T-helper 17 cell (primary cell): Measurements from ENCODE around the gene ZNF827. TPM values are rescaled to one million over a fixed set of nuclear protein-coding genes. Genes with fewer than 3 reads are reported as not detected.
A peak's percentile ranks its signal among the peaks of the same experiment; 100 is the strongest.
"Not testable (repeated sequence)": the region's sequence is repeated elsewhere in the genome, so short reads cannot be mapped to it uniquely, and the experiment has no call there.

ENCODE experiments used
- ATAC-seq: fragments of 150-1000 bp; cut with Tn5 transposase; 2 replicates; pipeline ENCODE4 v1.10.0; 2021; ENCODE audit warnings: mild to moderate bottlenecking, moderate library complexity
- DNase-seq, 3 donors: peaks; one replicate each; pipeline versions ENCODE4 v3.0.0 to v3.0.0-alpha.2; 2020 to 2021
- H3K9me3 ChIP-seq: one replicate; pipeline ENCODE4 v1.7.0; 2013; ENCODE audit warnings: low read length, mild to moderate bottlenecking; ENCODE audit not compliant: control insufficient read depth, poor library complexity, severe bottlenecking
- H3K27ac Mint-ChIP-seq: one replicate; pipeline ENCODE4 v1.8.0; 2022; ENCODE audit warnings: mild to moderate bottlenecking, moderate library complexity, mixed read lengths
- H3K27me3 Mint-ChIP-seq: one replicate; pipeline ENCODE4 v1.8.0; 2022; ENCODE audit warnings: mixed read lengths
- H3K36me3 Mint-ChIP-seq: one replicate; pipeline ENCODE4 v1.8.0; 2022; ENCODE audit warnings: low read depth, mixed read lengths
- H3K4me1 Mint-ChIP-seq: one replicate; pipeline ENCODE4 v1.8.0; 2022; ENCODE audit warnings: mild to moderate bottlenecking, mixed read lengths
- H3K4me3 Mint-ChIP-seq: one replicate; pipeline ENCODE4 v1.8.0; 2022; ENCODE audit warnings: mild to moderate bottlenecking, moderate library complexity, mixed read lengths
- total RNA-seq, 4 donors: library from RNA in 2 of 4; stranded (reverse) in 2 of 4; gene quantifications; one replicate each; pipeline ENCODE4 v1.2.3 and lab custom pipeline; 2022 to 2026

ZNF827 gene
- total RNA-seq, 2 donors from 2014 or later = 14.9 to 16.3 TPM

- Mint-ChIP-seq H3K27me3 (no peaks in the 10 kb centered on the region), H3K4me1 (peaks cover 17% of the 10 kb centered on the region), H3K4me3 (no peak overlapping the region), H3K27ac (no peak overlapping the region), H3K36me3 (peaks cover 10% of the 10 kb centered on the region)
- ATAC-seq = peak; percentile 77
- no peaks in the 10 kb centered on the region for H3K9me3 ChIP-seq
- no peak for DNase-seq
Measured at GRCh38 chr4:145840162-145840768, 98.4 kb downstream of the ZNF827 start.

DNA sequence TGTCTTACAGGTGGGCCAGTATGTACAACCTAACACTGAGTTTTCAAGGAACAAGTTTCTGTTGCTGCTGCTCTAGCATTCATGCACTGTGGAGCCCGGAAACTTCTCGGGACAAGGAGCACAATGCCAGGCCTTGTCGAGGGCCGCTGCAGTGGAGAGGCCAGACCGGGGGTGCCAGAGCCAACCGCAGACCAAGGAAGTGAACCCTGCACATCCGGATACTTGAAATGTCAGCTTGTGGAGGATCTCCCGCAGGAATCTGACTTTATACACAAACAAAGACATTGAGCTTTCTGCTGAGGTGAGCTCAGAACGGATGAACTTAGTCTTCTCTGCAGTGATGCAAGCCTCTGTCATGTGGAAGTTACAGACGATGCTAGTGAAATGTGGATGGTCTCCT is 99.5 kb downstream of the ZNF827 start:
- H3K4me1 Mint-ChIP-seq = peaks cover 13% of the 10 kb centered on the region
- H3K36me3 Mint-ChIP-seq = peaks cover 10% of the 10 kb centered on the region
- ATAC-seq (no peak), DNase-seq (no peak)
- no peaks in the 10 kb centered on the region for H3K9me3 ChIP-seq
- H3K27ac Mint-ChIP-seq = no peak overlapping the region
- no peaks in the 10 kb centered on the region for H3K27me3 Mint-ChIP-seq
- no peak overlapping the region for H3K4me3 Mint-ChIP-seq

DNA sequence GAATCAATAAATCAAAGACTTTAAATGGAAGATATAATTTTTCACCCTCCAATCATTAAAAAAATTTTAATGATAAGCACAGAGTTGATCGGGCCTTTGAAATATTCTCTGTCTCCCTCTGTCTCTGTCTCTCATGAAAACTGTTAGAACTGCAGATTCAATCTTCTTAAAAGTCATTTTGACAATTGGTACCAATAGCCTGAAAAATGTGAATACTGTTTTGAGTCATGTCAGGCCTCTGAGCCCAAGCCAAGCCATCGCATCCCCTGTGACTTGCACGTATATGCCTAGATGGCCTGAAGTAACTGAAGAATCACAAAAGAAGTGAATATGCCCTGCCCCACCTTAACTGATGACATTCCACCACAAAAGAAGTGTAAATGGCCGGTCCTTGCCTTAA is 106.2 kb downstream of the ZNF827 start:
- H3K27me3 Mint-ChIP-seq, H3K4me3 Mint-ChIP-seq, ATAC-seq, H3K36me3 Mint-ChIP-seq, DNase-seq, H3K9me3 ChIP-seq, H3K27ac Mint-ChIP-seq: not testable (repeated sequence)
- peaks cover 11% of the 10 kb centered on the region for H3K4me1 Mint-ChIP-seq

DNA sequence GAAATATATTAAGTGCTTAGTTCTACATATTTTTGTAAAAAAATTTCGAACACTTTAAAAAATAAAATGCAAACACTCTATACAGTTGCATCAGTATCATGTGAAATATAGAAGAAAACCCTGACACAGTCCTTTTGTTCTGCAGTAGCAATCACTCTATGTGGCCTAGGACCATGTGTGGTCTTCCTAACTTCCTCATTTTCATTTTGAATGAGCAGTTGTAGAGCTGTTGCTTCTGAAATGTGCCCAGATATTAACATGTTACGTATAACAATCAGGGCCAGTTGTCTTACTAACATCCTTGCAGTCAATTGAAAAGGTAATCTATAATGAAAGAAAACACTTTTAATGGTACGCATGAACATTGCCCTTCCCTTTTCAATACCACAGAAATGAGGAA is 107.9 kb downstream of the ZNF827 start:
- Mint-ChIP-seq H3K4me1 (peaks cover 15% of the 10 kb centered on the region), H3K36me3 (peaks cover 7% of the 10 kb centered on the region), H3K27me3 (no peaks in the 10 kb centered on the region), H3K27ac (no peak overlapping the region), H3K4me3 (no peak overlapping the region)
- ATAC-seq (no peak), DNase-seq (no peak)
- no peaks in the 10 kb centered on the region for H3K9me3 ChIP-seq

DNA sequence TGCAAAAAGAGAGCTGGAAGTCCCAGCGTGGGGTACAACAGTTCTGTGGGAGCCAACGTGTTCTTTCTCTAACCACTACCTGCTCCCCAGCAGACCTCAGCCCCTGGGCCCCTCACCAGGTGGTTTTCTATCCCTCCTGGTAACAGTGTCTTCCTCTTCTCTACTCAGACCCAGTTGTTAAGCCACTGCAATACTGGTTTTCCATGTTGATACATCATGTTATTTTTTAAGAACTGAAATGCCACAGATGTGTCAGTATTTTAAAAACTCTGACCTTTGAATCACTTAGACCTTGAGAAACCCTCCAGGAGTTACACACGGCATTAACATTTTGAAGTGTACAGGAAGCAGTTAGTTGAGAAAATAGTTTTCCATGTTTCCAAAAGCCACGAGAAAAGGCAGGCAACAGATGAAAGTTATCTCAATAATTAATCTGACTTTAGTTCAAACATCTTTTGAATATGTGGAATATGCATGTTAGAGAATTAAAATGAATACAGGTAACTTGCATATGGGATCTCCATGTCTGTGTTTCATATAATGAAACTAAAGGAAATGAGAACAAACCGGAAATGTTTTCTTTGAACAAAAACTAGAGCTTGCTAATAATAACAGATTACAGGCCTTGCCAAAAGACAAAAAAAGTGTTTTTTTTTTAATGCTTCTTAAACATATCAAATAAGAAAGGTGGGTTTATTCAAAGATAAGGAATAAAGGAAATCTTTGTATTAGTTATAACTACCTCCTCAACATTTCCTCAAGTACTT is 108.8 kb downstream of the ZNF827 start:
- H3K9me3 ChIP-seq = no peaks in the 10 kb centered on the region
- H3K27ac Mint-ChIP-seq = peak overlapping the region; percentile 87
- H3K27me3 Mint-ChIP-seq = no peaks in the 10 kb centered on the region
- peaks cover 18% of the 10 kb centered on the region for H3K4me1 Mint-ChIP-seq
- ATAC-seq (peak; percentile 40), DNase-seq (no peak)
- H3K4me3 Mint-ChIP-seq = peak overlapping the region; percentile 65
- H3K36me3 Mint-ChIP-seq = peaks cover 10% of the 10 kb centered on the region

DNA sequence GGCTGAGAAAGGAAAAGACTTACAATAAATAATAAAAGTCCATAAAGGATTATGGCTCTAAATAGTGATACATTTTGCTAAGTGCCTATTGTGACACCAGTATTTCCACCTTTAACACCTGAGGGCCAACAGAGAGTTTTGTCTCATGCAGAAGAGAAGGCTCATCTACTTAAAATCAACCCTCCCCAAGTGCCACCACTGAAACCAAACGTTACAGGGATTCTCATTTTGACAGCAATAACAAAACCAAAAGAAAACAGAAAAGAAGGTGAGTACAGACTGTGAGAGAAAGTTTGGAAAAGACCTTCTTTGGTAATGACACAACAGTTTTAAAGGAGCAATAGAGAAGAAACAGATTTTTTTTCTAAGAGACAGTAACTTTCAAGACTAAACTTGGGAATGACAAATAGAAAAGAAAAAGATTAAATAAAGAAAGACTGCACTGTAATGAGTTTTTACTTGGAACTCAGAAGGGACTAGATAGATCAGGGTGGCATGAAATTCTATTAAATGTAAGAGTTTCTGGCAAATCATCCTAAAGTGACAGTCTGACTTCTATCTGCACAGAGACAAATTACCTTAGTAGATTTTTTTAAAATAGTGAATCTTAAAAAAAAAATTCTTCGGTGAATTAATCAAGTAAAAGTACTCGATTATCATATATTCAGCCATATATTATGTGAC is 109.7 kb downstream of the ZNF827 start:
- ATAC-seq (no peak), DNase-seq (no peak)
- no peaks in the 10 kb centered on the region for H3K27me3 Mint-ChIP-seq
- H3K4me3 Mint-ChIP-seq = no peak overlapping the region
- peak overlapping the region; percentile 87 for H3K27ac Mint-ChIP-seq
- peaks cover 18% of the 10 kb centered on the region for H3K4me1 Mint-ChIP-seq
- peaks cover 10% of the 10 kb centered on the region for H3K36me3 Mint-ChIP-seq
- H3K9me3 ChIP-seq = no peaks in the 10 kb centered on the region

GRCh38 chr4:145827885-145828284 is 110.7 kb downstream of the ZNF827 start:
- peaks cover 18% of the 10 kb centered on the region for H3K4me1 Mint-ChIP-seq
- H3K4me3 Mint-ChIP-seq = no peak overlapping the region
- H3K9me3 ChIP-seq = no peaks in the 10 kb centered on the region
- ATAC-seq (no peak), DNase-seq (no peak)
- peak overlapping the region; percentile 87 for H3K27ac Mint-ChIP-seq
- peaks cover 7% of the 10 kb centered on the region for H3K36me3 Mint-ChIP-seq
- H3K27me3 Mint-ChIP-seq = no peaks in the 10 kb centered on the region

DNA sequence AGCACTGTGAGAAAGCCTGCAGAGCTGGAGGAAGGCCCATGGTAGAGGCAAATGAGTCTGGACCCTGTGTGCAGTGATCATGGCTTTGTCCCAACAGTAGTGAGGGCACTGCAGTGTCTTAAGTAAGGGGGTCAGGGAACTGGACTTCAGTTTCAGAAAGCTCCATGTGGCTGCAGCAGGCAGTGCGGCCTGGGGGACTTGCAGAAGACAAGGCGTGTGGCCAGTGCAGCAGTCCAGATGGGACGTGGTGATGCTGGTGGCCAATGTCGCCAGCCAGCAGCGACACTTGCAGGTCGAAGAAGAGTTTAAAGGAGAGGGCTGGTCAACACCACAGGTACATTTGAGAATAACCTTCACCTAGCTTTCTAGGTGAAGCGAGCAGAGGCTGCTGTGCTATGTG is 113.4 kb downstream of the ZNF827 start:
- DNase-seq (no peak), ATAC-seq (no peak)
- H3K4me3 Mint-ChIP-seq = no peak overlapping the region
- H3K27me3 Mint-ChIP-seq = no peaks in the 10 kb centered on the region
- H3K9me3 ChIP-seq = no peaks in the 10 kb centered on the region
- peaks cover 7% of the 10 kb centered on the region for H3K36me3 Mint-ChIP-seq
- H3K4me1 Mint-ChIP-seq = peaks cover 18% of the 10 kb centered on the region
- H3K27ac Mint-ChIP-seq = peak overlapping the region; percentile 35

GRCh38 chr4:145824463-145824862 is 114.2 kb downstream of the ZNF827 start:
- Mint-ChIP-seq H3K27ac (no peak overlapping the region), H3K36me3 (peaks cover 13% of the 10 kb centered on the region)

GRCh38 chr4:145823743-145824142 is 114.9 kb downstream of the ZNF827 start:
- DNase-seq (no peak), ATAC-seq (no peak)
- H3K27ac Mint-ChIP-seq = no peak overlapping the region
- peaks cover 13% of the 10 kb centered on the region for H3K4me1 Mint-ChIP-seq
- no peaks in the 10 kb centered on the region for H3K27me3 Mint-ChIP-seq
- no peak overlapping the region for H3K4me3 Mint-ChIP-seq
- no peaks in the 10 kb centered on the region for H3K9me3 ChIP-seq
- H3K36me3 Mint-ChIP-seq = peaks cover 13% of the 10 kb centered on the region

More at GRCh38 chr4:145824463-145824862, 114.2 kb downstream of the ZNF827 start:
- DNase-seq (no peak), ATAC-seq (no peak)
- peaks cover 16% of the 10 kb centered on the region for H3K4me1 Mint-ChIP-seq
- H3K9me3 ChIP-seq = no peaks in the 10 kb centered on the region
- no peaks in the 10 kb centered on the region for H3K27me3 Mint-ChIP-seq
- no peak overlapping the region for H3K4me3 Mint-ChIP-seq

- no peak overlapping the region for H3K27ac Mint-ChIP-seq
- no peak overlapping the region for H3K4me3 Mint-ChIP-seq
- no peaks in the 10 kb centered on the region for H3K27me3 Mint-ChIP-seq
- H3K9me3 ChIP-seq = no peaks in the 10 kb centered on the region
- peaks cover 10% of the 10 kb centered on the region for H3K4me1 Mint-ChIP-seq
- no peak for ATAC-seq
- no peak for DNase-seq
- H3K36me3 Mint-ChIP-seq = peaks cover 13% of the 10 kb centered on the region
Measured at GRCh38 chr4:145822581-145822980, 116.0 kb downstream of the ZNF827 start.

DNA sequence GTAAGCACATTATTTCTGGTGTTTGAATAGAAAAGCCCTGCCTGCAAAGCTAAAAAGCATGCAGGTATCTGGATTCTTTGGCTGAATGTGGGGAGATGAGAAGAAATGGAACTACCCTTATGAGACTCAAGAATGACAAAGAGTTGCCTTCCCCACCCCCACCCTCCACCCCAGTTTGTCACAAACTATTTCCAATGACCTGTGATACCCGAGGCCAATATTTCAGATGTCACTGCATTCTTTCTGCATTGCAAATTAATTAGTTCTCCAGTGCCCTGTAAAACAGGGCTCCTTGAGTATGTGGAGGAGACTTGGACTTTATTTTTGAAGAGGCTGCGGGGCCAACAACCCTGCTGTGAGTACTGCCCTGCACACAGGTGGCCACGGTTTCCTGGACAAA is 116.4 kb downstream of the ZNF827 start:
- DNase-seq (no peak), ATAC-seq (no peak)
- Mint-ChIP-seq H3K36me3 (peaks cover 17% of the 10 kb centered on the region), H3K4me3 (no peak overlapping the region), H3K4me1 (peaks cover 10% of the 10 kb centered on the region), H3K27me3 (no peaks in the 10 kb centered on the region), H3K27ac (no peak overlapping the region)
- H3K9me3 ChIP-seq = no peaks in the 10 kb centered on the region

DNA sequence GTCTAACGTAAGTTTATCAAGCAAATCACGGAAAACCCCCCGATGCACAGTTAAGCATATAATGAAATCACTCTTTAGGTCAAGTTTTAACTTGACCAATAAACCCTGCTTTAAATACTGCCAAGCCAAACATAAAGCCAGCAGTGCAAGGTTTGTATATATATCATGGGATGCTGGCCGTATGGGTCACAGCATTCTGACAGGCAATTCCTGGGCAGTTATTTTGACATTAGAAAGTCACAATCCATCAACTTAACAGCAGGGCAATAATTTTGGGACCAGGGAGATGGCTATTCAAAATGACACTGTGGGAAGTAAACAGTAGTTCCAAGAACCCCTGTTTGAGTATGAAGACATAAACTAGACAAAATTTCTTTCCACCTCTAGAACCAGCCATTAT is 116.9 kb downstream of the ZNF827 start:
- Mint-ChIP-seq H3K36me3 (peaks cover 18% of the 10 kb centered on the region), H3K4me3 (no peak overlapping the region), H3K27ac (no peak overlapping the region), H3K4me1 (peaks cover 8% of the 10 kb centered on the region), H3K27me3 (no peaks in the 10 kb centered on the region)
- H3K9me3 ChIP-seq = no peaks in the 10 kb centered on the region
- no peak for DNase-seq
- ATAC-seq = no peak
